HG02870 (cell line): ENCODE data around the gene PDZRN3.
"Not testable (repeated sequence)": the region's sequence is repeated elsewhere in the genome, so short reads cannot be mapped to it uniquely, and the experiment has no call there.

Experiments
- ATAC-seq: cut with Tn5 transposase; IDR thresholded peaks from one replicate; pipeline ENCODE4 v1.9.1; 2021; ENCODE audit warnings: mild to moderate bottlenecking, moderate library complexity; ENCODE audit not compliant: unreplicated experiment

The PDZRN3 gene

DNA sequence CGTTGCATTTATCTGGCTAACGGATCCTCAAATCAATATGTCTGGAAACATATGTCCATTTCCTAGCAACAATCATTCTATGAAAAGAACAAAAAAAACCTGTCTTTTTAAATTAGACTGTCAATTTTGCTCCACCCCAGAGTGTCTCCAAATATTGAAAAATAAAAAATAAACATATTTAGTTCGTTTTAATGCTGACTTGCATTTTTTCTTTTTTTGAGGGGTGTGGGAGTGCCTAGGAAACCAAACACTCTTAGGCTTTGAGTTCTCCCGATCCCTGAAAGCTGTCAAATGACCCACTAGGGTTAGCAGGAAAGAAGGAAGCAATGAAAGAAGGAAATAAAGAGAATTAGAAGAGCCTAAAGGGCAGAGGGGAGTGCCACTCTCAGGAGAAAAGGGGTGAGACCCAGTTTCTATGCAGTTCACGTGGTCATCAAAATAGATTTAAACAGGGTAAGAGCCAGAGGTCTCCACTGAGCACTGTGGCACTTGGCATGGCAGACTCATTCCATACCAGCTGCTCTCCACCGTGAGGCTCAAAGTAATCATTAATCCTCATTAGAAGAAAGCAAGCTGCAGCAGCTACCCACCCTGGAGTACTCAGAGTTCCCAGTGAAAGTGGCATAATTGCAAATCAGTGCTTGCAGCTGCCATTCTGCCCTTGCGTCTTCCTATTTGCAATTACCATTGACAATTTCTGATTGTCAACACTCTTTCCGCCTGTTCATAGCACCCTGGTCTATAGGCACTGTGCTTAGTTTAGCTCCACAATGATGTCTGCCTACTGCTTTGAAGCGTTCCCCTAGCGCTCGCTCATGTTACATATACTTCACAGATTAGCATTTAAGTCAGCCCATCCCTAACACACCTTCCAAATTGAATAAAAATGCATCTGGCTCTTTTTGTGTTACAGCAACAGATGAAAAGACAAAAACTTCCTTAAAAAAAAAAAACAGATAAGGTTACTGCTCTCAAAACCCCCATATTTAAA lies 32.3 kb downstream of the PDZRN3 start:
- ATAC-seq = no peak

DNA sequence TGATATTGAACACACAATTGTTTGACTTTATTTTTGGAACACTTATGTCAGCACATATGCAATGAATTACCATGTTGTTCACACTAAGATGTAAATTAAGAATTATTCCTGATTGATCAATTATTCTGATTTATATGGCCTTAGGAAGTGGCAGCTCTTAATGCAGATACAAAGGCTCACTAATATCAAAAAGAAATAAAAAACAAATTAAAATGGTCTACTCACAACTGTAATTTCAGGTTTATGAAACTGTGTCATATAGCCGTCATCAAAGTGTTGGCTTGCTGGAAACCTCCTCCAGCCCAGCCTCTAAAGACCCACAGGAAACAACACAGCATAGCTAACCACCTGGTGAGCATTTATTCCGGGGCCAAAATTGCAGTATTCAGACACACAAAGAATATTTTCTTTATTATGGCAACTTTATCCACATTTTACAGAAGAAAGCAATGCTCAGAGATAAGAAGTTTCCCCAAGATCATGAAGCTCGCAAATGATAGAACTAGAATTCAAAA lies 33.4 kb downstream of the PDZRN3 start:
- no peak for ATAC-seq

DNA sequence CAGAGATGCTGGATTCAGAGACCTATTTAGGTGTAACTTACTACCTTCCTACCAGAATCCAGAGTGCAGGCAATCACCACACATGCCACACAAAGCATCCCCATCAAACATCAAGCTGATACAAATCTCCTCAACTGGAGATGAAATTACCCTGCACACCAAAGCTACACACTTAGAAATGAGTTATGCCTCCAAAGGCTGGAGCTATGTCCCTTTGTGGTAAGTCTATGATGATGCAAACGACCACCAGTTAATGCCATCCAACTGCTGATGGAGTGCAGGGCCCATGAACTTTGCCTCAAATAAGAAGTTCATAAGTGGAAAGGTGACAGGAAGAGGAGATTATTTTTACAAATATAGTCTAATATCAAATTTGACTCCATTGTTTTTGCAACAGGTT lies 38.1 kb downstream of the PDZRN3 start:
- ATAC-seq = no peak

DNA sequence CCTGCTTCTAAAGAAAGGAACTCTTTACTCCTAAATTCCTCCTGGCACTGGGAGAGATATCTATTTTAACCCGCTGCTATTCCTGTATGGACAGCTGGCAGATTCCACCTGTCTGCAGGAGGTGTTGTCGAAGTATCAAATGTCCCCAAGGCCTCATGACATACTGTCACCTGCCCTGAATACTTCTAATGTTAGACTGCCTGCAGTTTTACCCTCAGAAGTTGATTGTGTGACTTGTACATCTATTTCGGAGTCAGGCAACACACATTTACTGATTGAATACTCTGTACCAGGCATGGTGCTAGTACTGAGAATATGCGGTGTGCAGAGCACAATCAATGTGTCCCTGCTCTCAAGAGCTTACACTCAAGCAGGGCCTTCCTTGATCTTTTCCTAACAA lies 38.6 kb downstream of the PDZRN3 start:
- ATAC-seq = no peak

DNA sequence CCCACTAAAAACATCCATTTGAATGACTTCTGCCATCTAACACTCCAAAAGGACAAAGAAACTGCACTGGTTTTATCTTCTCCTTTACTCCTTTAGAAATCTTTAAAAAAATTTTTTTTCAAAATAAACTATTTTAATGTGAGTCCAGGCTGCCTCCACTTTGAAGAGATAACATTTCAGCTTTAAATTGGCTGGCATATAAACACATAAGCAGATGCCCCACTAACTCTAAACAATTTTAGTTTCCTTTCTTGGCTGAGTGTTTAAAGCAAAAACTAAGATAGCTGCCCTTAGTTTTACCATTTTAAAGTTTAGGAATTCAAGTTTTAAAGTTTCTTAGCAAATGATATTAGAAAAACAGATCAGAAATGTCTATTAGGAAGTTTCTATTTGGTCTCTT lies 39.9 kb downstream of the PDZRN3 start:
- ATAC-seq = no peak

DNA sequence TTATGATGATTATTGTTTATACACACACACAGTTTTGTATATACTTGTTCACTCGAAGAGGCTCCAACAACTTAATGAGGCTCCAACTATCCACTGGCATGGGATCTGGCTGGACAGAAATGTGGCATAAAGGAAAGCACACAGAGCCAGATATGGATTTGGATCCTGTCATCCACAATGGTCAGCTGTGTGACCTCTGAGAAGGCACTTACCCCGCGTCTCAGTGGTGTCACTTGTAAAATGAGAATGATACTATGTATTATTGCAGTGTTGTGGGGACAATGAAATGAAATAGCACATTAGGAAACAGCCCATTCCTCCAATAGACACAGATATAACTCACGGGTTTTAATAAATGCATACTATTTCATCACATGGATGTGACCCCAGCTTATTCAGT lies 42.2 kb downstream of the PDZRN3 start:
- no peak for ATAC-seq

DNA sequence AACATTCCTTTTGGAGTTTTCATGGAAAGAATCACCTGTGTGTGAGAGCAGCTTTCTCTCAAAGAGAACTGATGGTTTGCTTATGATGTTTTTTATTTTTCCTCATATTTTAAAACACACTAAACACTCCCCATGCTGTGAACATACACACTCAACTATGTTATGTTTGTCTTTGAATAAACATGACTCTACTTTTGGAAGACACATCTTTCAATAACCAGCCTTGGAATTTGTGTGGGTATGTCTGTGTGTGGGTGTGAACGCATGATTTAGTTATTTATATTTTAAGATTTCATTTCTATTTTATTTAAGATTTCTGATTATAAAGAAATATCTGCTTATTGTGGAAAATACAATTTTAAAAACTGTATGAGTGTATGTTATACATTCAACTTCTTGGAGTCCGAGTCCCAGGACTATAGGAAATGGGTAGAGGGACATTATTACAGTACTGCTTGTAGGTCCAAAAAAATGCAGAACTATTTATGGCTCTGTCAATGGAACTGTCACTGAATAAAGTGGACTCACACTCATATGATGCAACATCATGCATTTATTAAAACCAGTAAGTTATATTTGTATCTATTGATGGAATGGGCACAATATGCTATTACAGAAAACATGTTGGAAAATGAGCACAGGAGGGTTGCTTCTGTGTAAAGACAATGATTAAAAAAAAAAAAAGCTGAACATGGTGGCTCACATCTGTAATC lies 43.5 kb downstream of the PDZRN3 start:
- no peak for ATAC-seq

GRCh38 chr3:73580343-73580742 lies 44.4 kb downstream of the PDZRN3 start:
- ATAC-seq = no peak

DNA sequence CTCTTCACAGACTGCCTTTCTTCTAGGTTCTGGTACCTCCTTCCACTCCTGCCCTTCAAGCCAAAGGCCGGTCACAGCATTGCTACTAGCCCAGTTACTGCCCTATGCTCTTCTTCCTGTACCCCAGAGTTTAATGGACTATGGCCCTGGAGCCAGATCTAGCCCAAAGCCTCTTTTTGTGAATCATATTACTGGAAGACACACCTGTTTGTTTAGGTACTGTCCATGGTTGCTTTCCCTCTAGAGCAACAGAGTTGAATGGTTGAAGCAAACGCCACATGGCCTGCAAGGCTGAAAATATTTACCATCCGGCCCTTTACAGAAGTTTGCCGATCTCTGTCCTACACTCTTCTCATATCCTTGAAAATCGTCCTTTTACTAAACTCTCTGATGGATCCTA lies 47.0 kb downstream of the PDZRN3 start:
- ATAC-seq = no peak

DNA sequence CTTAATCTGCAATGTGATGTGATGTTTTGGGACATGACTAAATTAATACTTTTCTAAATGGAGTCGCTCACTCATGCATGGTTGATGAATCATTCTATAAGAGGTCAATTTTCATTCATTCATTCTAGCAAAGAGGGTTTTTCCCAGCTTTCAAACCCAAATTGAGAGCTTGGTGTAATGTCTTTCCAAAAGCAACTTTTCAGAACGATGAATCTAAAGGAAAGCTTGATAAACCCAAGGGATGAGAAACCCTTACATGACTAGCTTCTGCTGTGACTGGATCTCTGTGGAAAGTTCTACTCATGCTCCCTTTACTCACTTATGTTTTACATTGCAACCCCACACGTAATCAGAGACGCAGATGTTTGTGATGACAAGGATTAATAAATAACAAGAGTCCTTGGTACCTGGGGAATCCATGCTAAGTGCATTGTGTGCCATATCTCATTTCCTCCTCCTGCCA lies 47.7 kb downstream of the PDZRN3 start:
- no peak for ATAC-seq

DNA sequence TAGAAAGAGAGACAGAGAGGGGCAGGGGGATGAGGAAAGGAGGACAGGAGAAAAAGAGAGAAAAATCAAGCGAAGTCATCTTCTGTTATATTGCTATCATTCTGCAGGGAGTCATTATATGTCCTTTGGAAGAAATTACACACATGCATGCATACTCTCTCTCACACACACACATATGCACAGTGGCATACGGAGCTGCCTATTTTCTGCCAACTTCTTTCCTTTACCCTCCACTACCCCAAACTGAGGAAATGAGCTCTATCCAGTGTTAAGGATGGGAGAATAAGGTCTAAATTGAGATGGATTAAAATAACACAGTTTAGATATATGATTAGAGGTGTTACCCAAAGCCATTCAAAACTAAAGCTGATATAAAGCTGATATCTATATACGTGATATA lies 48.8 kb downstream of the PDZRN3 start:
- ATAC-seq = no peak

- ATAC-seq = no peak
These were observed 49.2 kb downstream of the PDZRN3 start for GRCh38 chr3:73575519-73575918.

DNA sequence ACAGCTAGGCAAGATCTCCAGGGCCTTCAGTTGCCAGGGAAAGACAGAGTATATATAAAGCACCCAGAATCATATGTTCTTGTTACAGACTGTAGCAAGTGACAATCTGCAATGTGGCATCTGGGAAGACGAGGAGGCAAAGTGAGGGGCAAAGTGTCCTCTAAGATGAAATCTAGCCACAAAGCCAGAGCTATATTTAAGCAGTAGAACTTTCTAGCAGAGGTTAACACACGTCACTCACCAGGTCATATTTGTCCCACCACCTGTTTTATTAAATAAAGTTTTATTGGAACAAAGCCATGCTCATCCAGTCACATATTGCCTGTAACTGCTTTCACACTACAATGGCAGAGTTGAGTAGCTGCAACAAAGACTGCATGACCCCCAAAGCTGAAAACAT lies 51.5 kb downstream of the PDZRN3 start:
- ATAC-seq = no peak

DNA sequence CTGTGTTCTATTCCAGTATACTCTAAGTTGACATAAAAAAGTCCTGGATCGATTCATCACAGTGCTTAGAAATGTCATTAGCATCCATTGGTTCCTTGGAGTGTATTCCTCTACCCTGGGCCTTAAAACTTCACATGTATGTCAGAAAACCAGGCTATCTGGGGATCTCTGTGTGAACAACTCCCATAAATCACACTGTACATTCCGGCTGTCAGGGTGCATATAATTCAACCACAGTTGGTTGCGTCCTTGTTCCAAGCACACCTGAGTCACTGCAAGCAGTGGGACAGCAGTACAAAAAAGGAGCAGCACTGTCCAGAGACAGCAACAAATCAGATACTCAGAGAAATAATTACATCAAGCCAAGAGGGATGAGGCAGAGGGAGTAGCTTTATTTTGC lies 52.4 kb downstream of the PDZRN3 start:
- ATAC-seq = no peak

GRCh38 chr3:73571238-73571794 lies 53.4 kb downstream of the PDZRN3 start:
- ATAC-seq = no peak

DNA sequence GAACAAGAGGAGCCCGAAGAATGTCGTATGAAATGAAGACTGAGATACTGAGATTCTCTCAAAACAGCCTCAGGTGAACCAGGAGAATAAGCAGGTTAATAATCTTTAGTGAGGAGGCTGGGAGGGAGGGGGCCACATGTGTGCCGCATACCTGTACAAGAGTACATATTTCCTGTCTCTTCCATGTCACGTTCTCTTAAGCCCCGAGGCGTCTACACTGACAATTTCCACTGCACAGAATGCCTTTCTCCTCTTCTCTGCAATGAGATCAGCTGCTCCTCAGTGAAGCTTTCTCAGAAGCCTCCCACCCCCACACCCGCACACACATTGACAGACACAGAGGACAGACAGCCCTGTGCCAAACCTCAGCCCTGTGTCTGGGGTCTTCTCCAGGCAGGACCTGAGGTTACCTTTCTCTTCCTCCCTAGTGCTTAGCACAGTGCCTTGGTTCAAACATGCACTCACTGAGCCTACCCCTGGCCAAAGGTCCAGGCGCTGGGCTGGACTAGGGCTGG lies 55.4 kb downstream of the PDZRN3 start:
- no peak for ATAC-seq

GRCh38 chr3:73568371-73568862 lies 56.3 kb downstream of the PDZRN3 start:
- no peak for ATAC-seq

GRCh38 chr3:73565374-73565773 lies 59.4 kb downstream of the PDZRN3 start:
- ATAC-seq = not testable (repeated sequence)

DNA sequence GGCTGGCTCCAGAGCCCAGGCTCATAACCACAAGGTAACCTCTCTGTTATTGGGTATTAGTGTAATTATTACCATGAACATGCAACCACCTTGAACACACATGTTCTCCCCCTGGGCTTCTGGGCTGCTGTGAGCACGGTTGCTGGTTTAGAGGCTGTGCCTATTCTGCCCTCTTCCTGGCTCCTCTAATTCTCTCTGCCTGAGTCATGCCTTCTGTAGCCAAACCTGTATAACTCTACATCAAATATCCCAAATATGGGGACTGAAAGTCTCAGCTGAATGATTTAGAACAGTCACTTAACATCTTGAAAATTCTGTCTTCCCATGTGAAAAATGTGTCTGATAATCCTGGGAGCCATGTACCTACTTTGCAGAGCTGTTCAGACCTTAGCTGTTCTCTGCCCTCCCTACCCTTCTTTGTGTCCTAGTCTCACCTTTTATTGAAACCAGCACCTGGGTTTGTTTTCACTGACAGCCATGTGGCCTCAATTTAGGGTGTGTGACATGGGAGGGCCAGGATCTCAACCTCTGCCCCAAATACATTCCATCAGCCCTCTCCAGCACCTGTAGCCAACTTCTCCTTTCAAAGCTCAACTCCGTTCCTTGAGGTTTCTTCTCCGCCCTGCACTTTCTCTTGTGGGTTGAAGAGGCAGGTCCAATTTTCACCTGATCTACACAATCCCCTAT lies 60.7 kb downstream of the PDZRN3 start:
- ATAC-seq = no peak

DNA sequence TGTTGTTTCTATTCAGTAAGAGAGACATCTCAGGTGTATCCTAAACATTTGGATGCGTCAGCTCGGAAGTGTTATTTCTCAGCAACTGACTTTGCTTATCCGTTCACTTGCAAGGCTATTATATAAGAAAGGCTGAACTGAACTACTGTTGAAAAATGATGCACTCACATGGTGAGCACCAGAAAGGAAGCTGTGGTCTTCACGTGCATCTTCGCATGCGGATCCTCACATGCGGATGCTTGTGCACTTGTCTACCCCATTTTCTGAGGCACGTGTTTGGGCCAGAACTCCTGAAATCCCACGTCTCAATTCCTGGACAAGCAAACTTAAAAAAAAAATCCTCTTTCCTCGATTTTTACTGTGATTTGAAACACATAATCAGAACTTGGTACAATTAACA lies 63.2 kb downstream of the PDZRN3 start:
- no peak for ATAC-seq
